Activated CD8-positive, alpha-beta memory T cell treated with anti-CD3 and anti-CD28 coated beads, Interleukin-2, amount 50 U/mL, for 1 hour (primary cell): ENCODE data around the gene MCAT.

Experiments
- DNase-seq: peaks from one replicate; pipeline ENCODE4 v3.0.0-alpha.2; 2020; ENCODE audit errors: extremely low read depth

Gene MCAT

GRCh38 chr22:43173566-43173965 lies 30.4 kb upstream of the MCAT start:
- no peak for DNase-seq

- no peak for DNase-seq
Measured at GRCh38 chr22:43172191-43172590, 29.0 kb upstream of the MCAT start.

GRCh38 chr22:43171607-43172006 lies 28.4 kb upstream of the MCAT start:
- DNase-seq, result no peak

- no peak for DNase-seq
Measured at GRCh38 chr22:43171019-43171491, 27.9 kb upstream of the MCAT start.

- DNase-seq, result no peak
Measured at GRCh38 chr22:43170131-43170480, 26.9 kb upstream of the MCAT start.

GRCh38 chr22:43169310-43170130 lies 26.3 kb upstream of the MCAT start:
- DNase-seq, result no peak

GRCh38 chr22:43168471-43169309 lies 25.5 kb upstream of the MCAT start:
- DNase-seq, result no peak

GRCh38 chr22:43167001-43167589 lies 23.9 kb upstream of the MCAT start:
- DNase-seq, result no peak

- no peak for DNase-seq
Measured at GRCh38 chr22:43166132-43166930, 23.1 kb upstream of the MCAT start.

- DNase-seq, result no peak
Measured at GRCh38 chr22:43164636-43165035, 21.4 kb upstream of the MCAT start.

- no peak for DNase-seq
Measured at GRCh38 chr22:43163241-43163795, 20.1 kb upstream of the MCAT start.

- DNase-seq, result no peak
Measured at GRCh38 chr22:43162412-43163150, 19.4 kb upstream of the MCAT start.

GRCh38 chr22:43160497-43161126 lies 17.4 kb upstream of the MCAT start:
- no peak for DNase-seq

- no peak for DNase-seq
Measured at GRCh38 chr22:43159484-43160178, 16.4 kb upstream of the MCAT start.

- no peak for DNase-seq
Measured at GRCh38 chr22:43158778-43159483, 15.7 kb upstream of the MCAT start.

GRCh38 chr22:43157874-43158546 lies 14.8 kb upstream of the MCAT start:
- DNase-seq, result no peak

- no peak for DNase-seq
Measured at GRCh38 chr22:43156413-43156812, 13.2 kb upstream of the MCAT start.

GRCh38 chr22:43155789-43156188 lies 12.6 kb upstream of the MCAT start:
- DNase-seq, result no peak
